SK-N-MC (cell line): Measurements from ENCODE around the gene GMPS.

Experiments
- DNase-seq: peaks from one replicate; pipeline ENCODE4 v3.0.0-alpha.2; 2011; ENCODE audit warnings: low read depth, low spot score
- H3K27ac ChIP-seq: fragments of 200-600 bp; sonication (generic); 2 replicates; pipeline ENCODE4 v1.5.1; 2016; ENCODE audit warnings: mixed run types
- H3K36me3 ChIP-seq: fragments of 200-600 bp; sonication (generic); 2 replicates; pipeline ENCODE4 v1.6.1; 2017; ENCODE audit warnings: antibody characterized with exemption, low read length, mixed read lengths; ENCODE audit not compliant: insufficient read depth
- H3K4me3 ChIP-seq: fragments of 200-600 bp; sonication (generic); 2 replicates; pipeline ENCODE4 v1.5.1; 2016
- H3K9ac ChIP-seq: fragments of 200-600 bp; sonication (generic); 2 replicates; pipeline ENCODE4 v1.8.0; 2017; ENCODE audit warnings: mixed run types, mixed read lengths; ENCODE audit not compliant: insufficient read length
- H3K9me3 ChIP-seq: fragments of 200-600 bp; sonication (generic); 2 replicates; pipeline ENCODE4 v1.6.1; 2017; ENCODE audit warnings: low read depth, mild to moderate bottlenecking, antibody characterized with exemption, low read length, moderate library complexity, mixed read lengths
- EZH2 ChIP-seq: fragments of 200-600 bp; sonication (generic); IDR thresholded peaks from one replicate; pipeline ENCODE4 v1.6.1; 2017; ENCODE audit warnings: antibody characterized with exemption
- FOXP2 ChIP-seq: optimal IDR thresholded peaks from 2 replicates; pipeline ENCODE3; 2011; ENCODE audit warnings: mild to moderate bottlenecking, moderate library complexity; ENCODE audit not compliant: insufficient read depth; ENCODE audit errors: extremely low read length, control extremely low read depth
- POLR2AphosphoS5 ChIP-seq: IDR thresholded peaks from 2 replicates; pipeline ENCODE4 v1.6.1; 2012; ENCODE audit warnings: mild to moderate bottlenecking, low read depth, low read length, borderline replicate concordance

The GMPS gene

DNA sequence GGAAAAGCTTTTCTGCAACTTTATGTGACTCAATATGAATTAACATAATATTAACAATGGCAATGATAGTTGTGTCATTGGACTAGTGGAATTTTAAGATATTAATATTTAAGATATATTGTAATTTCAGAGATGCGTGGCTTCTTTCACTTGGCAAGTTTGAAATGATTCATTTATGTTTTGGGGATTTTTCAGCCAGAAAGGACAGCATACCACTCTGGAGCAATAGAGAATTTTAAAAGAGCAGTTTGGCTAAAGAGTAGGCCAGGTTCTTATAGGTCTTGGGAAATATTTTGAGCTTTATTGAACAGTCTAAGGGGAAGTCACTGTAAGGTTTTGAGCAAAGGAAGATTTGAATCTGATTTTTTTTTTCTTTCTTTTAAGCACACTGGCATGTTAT, 16.5 kb downstream of the GMPS start:
- TF ChIP-seq EZH2 (no peak), FOXP2 (no peak), POLR2AphosphoS5 (no peak)
- Histone ChIP-seq H3K27ac (peak overlapping the region; percentile 33; the same call in 1 of the 2 replicates), H3K9ac (no peak overlapping the region), H3K9me3 (no peaks in the 10 kb centered on the region), H3K36me3 (peaks cover 8% of the 10 kb centered on the region; the same call in 1 of the 2 replicates), H3K4me3 (no peak overlapping the region)
- no peak for DNase-seq

DNA sequence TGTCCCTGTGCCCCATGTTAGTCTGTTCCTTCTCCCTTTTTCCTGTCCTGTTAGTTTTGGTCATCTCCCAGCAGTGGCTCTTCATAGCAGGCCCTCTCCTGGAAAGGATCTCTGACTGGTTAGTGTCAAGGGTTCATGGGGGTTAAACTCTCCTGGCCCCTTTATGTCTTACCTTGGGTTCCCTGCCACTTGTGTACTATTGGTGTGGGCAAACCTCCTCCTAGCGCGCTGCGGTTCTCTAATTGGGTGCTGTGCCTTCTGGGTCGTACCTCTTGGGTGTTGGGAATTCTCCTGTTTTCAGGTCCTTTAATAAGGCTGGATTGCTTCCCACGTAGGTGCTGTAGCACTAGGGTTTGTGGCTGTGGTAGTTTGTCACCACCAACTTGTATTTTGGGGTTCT, 18.8 kb downstream of the GMPS start:
- Histone ChIP-seq H3K9me3 (no peaks in the 10 kb centered on the region), H3K36me3 (peaks cover 28% of the 10 kb centered on the region), H3K9ac (no peak overlapping the region), H3K4me3 (no peak overlapping the region), H3K27ac (peak overlapping the region; percentile 28; the same call in 1 of the 2 replicates)
- no peak for DNase-seq
- no peak for TF ChIP-seq EZH2

DNA sequence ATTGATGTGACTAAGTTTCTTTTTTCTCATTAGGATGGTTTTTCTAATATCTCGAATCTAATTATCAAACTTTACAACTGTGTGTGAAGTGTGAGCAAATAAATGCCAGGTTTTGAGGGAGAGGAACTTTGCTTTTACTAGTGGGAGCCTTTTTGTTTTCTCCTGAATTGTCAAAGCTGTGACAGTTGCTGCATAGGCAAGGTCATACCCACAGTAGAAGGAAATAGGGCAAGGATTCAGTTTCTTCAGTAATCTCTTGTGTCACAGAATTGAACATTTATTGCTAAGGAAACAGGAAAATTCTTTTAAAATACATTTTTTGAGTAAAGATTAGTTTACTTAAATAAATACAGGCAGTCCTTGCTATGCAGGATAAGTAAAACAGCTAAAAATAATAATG, 19.5 kb downstream of the GMPS start:
- Histone ChIP-seq H3K27ac (peak overlapping the region; percentile 80), H3K4me3 (peak overlapping the region; percentile 23), H3K9ac (peak overlapping the region; percentile 42), H3K36me3 (peaks cover 35% of the 10 kb centered on the region), H3K9me3 (no peaks in the 10 kb centered on the region)
- TF ChIP-seq EZH2 (no peak), FOXP2 (no peak), POLR2AphosphoS5 (no peak)
- DNase-seq, result no peak

DNA sequence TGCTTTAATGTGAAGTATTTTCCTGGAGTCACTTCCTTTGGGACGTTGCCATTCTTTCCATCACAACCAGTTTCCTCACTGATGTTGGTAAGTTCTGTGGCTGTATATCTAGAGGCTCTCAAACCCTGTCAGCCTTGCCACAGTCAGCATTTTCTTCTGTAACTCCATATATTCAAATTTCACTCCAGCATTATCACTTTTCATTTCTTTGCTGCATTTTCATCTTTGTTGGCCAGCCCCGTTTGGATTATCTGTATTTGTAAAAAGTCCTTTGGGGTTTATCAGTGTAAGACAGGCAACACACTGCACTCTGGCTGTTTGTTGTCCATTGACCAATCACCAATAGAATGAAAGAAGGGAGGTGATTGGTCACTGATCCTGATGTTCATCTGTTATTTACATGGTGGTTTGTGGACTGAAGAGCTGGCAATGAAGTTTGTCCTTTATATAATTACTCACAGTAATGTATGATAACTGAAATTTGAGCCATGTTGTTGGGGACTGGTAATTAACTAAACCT, 20.3 kb downstream of the GMPS start:
- Histone ChIP-seq H3K36me3 (peaks cover 43% of the 10 kb centered on the region), H3K9ac (no peak overlapping the region), H3K4me3 (peak overlapping the region; percentile 23; the same call in 1 of the 2 replicates), H3K27ac (peak overlapping the region; percentile 80), H3K9me3 (no peaks in the 10 kb centered on the region)
- no peak for TF ChIP-seq FOXP2
- TF ChIP-seq EZH2, result no peak
- TF ChIP-seq POLR2AphosphoS5, result no peak
- DNase-seq, result peak; percentile 50

DNA sequence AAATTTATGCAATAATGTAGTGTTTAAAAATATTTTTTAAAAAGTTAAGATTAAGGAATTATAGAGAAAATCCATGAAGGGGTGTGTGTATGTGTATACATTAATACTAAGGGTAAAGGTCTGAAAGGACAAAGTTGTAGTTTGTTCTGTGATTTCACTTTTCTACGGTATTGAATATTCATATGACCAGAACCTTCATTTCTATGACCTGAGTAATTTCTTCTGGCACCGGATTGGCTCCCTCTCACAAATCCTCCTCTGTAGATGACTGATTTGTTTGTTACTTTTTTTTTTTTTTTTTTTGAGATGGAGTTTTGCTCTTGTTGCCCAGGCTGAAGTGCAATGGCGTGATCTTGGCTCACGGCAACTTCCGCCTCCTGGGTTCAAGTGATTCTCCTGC, 20.9 kb downstream of the GMPS start:
- Histone ChIP-seq H3K4me3 (no peak overlapping the region), H3K36me3 (peaks cover 46% of the 10 kb centered on the region), H3K9ac (no peak overlapping the region), H3K9me3 (no peaks in the 10 kb centered on the region), H3K27ac (no peak overlapping the region)
- TF ChIP-seq POLR2AphosphoS5, result no peak
- no peak for TF ChIP-seq EZH2
- no peak for DNase-seq

DNA sequence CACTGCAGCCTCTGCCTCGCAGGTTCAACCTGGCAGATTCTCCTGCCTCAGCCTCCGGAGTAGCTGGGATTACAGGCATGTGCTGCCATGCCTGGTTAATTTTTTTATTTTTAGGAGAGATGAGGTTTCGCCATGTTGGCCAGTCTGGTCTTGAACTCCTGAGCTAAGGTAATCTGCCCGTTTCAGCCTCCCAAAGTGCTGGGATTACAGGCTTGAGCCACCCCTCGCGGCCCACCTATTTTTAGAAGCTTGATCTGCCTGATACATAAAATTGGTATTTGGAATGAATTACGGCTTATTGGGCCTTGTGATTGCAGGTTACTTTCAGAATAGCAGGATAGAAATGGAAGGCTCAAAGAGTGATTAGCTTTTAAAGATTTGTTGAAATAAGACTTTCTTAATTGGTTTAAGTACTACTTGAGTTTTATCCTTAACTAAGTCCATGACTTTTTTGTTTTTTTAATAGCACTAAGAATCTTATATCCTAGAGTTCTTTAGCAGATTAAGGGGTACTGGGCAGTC, 25.0 kb downstream of the GMPS start:
- Histone ChIP-seq H3K9ac (no peak overlapping the region), H3K4me3 (no peak overlapping the region), H3K36me3 (peaks cover 79% of the 10 kb centered on the region), H3K9me3 (no peaks in the 10 kb centered on the region), H3K27ac (no peak overlapping the region)
- no peak for DNase-seq
- TF ChIP-seq FOXP2 (no peak), EZH2 (no peak), POLR2AphosphoS5 (no peak)

DNA sequence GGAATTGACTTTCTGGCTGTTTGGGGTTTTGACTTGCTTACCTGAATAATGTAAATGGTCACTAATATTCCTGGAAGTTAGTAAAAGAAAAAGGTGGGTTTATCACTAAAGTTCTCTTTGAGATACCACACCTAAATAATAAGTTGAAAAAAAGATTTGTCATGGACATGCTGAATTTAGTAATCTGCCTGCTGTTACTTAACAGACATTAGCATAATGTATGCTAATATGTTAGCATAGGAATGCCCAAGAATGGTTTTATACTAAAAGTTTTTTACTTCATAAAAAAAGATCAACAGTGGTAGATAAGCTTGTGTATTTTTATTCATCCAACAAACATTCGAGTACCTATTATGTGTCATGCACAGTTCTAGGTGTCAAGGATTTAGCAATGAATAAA, 36.5 kb downstream of the GMPS start:
- TF ChIP-seq FOXP2 (no peak), EZH2 (no peak), POLR2AphosphoS5 (no peak)
- H3K4me3 ChIP-seq, result no peak overlapping the region
- DNase-seq, result no peak
- H3K9me3 ChIP-seq, result no peaks in the 10 kb centered on the region
- H3K27ac ChIP-seq, result no peak overlapping the region
- peaks cover 98% of the 10 kb centered on the region for H3K36me3 ChIP-seq
- H3K9ac ChIP-seq, result no peak overlapping the region

DNA sequence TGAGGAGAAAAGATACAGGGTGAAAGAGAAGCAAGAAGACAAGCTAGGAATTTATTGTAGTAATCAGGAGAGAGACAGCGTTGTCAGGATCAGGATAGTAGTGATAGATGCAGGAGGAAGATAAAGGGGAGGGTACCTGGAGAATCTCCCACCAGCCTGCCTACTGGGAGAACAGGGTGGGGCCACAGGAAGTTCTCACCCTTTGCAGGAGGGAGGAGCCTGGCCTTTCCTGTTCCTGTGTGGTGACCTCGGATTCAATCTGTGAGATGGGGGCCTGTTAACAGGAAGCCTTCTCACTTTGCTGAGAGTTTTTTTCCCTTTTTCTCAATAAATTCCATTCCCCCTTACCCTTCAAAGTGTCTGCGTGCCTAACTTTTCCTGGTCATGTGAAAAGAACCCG, 37.6 kb downstream of the GMPS start:
- no peaks in the 10 kb centered on the region for H3K9me3 ChIP-seq
- H3K36me3 ChIP-seq, result peaks cover 98% of the 10 kb centered on the region
- no peak overlapping the region for H3K9ac ChIP-seq
- H3K27ac ChIP-seq, result no peak overlapping the region
- no peak overlapping the region for H3K4me3 ChIP-seq
- TF ChIP-seq FOXP2 (no peak), EZH2 (no peak), POLR2AphosphoS5 (no peak)
- DNase-seq, result no peak

DNA sequence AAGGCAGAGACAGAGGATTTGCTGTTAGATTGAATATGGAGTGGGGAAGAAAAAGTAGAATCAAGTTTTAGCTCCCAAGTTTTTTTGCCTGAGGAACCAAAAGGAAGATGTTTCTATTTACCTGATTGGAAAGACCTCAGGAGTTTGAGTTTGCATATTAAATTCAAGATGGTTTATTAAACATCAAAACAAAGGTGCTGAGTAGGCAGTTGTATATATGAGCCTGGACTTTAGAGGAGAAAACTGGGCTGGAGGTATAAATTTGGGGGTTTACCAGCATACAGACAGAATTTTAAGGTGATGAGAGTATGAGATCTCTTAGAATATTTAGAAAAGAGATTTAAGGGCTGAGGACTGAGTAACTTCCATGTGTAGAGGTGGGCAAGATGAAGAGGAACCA, 38.2 kb downstream of the GMPS start:
- TF ChIP-seq EZH2 (no peak), POLR2AphosphoS5 (no peak), FOXP2 (no peak)
- Histone ChIP-seq H3K4me3 (no peak overlapping the region), H3K36me3 (peaks cover 98% of the 10 kb centered on the region), H3K9ac (no peak overlapping the region), H3K9me3 (no peaks in the 10 kb centered on the region), H3K27ac (no peak overlapping the region)
- no peak for DNase-seq
